SW 1271 (cell line): ENCODE data around the gene MB.
A peak's percentile ranks its signal among the peaks of the same experiment; 100 is the strongest.

Source experiments
- DNase-seq, 2 experiments: peaks; one replicate each; lab custom pipeline; 2025; lab: John Stamatoyannopoulos, UW

Gene MB

GRCh38 chr22:35572556-35572955 lies 44.6 kb downstream of the MB start:
- no peak for DNase-seq

- DNase-seq: no peak
These were observed 46.4 kb downstream of the MB start for GRCh38 chr22:35570686-35571194.

GRCh38 chr22:35569916-35570315 lies 47.2 kb downstream of the MB start:
- no peak for DNase-seq

- DNase-seq: no peak
These were observed 48.1 kb downstream of the MB start for GRCh38 chr22:35568751-35569739.

GRCh38 chr22:35567351-35568141 lies 49.6 kb downstream of the MB start:
- no peak for DNase-seq

GRCh38 chr22:35564975-35565867 lies 51.9 kb downstream of the MB start:
- DNase-seq: no peak

- no peak for DNase-seq
These were observed 53.9 kb downstream of the MB start for GRCh38 chr22:35563211-35563610.

GRCh38 chr22:35561796-35562526 lies 55.2 kb downstream of the MB start:
- peak in 1 of 2 experiments; percentile 56 for DNase-seq

- DNase-seq: no peak
These were observed 56.3 kb downstream of the MB start for GRCh38 chr22:35560824-35561223.

GRCh38 chr22:35560366-35560765 lies 56.8 kb downstream of the MB start:
- no peak for DNase-seq

- no peak for DNase-seq
These were observed 57.6 kb downstream of the MB start for GRCh38 chr22:35559354-35560005.

- no peak for DNase-seq
These were observed 58.4 kb downstream of the MB start for GRCh38 chr22:35558719-35559118.

GRCh38 chr22:35558031-35558430 lies 59.1 kb downstream of the MB start:
- DNase-seq: no peak
